Peyer's patch (tissue), 4 donors: Measurements from ENCODE around the gene TPPP. TPM values are rescaled to one million over a fixed set of nuclear protein-coding genes. Genes with fewer than 3 reads are reported as not detected.
A peak's percentile ranks its signal among the peaks of the same experiment; 100 is the strongest.

Source experiments
- DNase-seq, 3 donors: peaks; one replicate each; pipeline ENCODE4 v3.0.0-alpha.2; 2017 to 2019
- H3K27ac ChIP-seq, 4 donors: fragments of 200-600 bp; sonication (generic); one replicate each; pipeline ENCODE4 v1.5.1; 2016 to 2019
- H3K27me3 ChIP-seq, 2 donors: fragments of 200-600 bp; sonication (generic); one replicate each; pipeline ENCODE4 v1.5.1; 2019
- H3K36me3 ChIP-seq, 3 donors: fragments of 200-600 bp; sonication (generic); one replicate each; pipeline ENCODE4 v1.5.1; 2016 to 2019
- H3K4me1 ChIP-seq, 4 donors: fragments of 200-600 bp; sonication (generic); one replicate each; pipeline ENCODE4 v1.5.1; 2016 to 2019
- H3K4me3 ChIP-seq, 4 donors: fragments of 200-600 bp; sonication (generic); 1 replicate in 3 of 4; 2 replicates in 1 of 4; pipeline ENCODE4 v1.5.1; 2016 to 2019; ENCODE audit warnings: mild to moderate bottlenecking in 1 of 4
- H3K9me3 ChIP-seq, 4 donors: fragments of 200-600 bp; sonication (generic); one replicate each; pipeline ENCODE4 v1.5.1; 2016 to 2019; ENCODE audit warnings: mild to moderate bottlenecking in 1 of 4
- POLR2A ChIP-seq, 2 donors: fragments of 450-650 bp; IDR thresholded peaks; one replicate each; pipeline ENCODE4 v1.5.1; 2017; ENCODE audit warnings: antibody characterized with exemption in 2 of 2, mild to moderate bottlenecking in 2 of 2, moderate library complexity in 2 of 2
- total RNA-seq, 4 donors: library from RNA; depleted of rRNA; stranded (reverse); fragments of >200 nt; gene quantifications; one replicate each; pipeline ENCODE4 v1.1.0, GENCODE V29; 2016
- TF ChIP-seq, protein P1 (sequence below), 6 experiments: fragments of 450-650 bp in 4 of 6; fragments of 200-600 bp in 2 of 6; sonication (generic) in 1 of 6; IDR thresholded peaks; one replicate each; pipeline ENCODE4 v1.5.1; 2017 to 2019; ENCODE audit warnings: antibody characterized with exemption in 6 of 6, mild to moderate bottlenecking in 3 of 6, moderate library complexity in 1 of 6

TPPP gene
- total RNA-seq, 4 donors from 2014 or later: 7.4 to 60.5 (median 14.5) TPM

DNA sequence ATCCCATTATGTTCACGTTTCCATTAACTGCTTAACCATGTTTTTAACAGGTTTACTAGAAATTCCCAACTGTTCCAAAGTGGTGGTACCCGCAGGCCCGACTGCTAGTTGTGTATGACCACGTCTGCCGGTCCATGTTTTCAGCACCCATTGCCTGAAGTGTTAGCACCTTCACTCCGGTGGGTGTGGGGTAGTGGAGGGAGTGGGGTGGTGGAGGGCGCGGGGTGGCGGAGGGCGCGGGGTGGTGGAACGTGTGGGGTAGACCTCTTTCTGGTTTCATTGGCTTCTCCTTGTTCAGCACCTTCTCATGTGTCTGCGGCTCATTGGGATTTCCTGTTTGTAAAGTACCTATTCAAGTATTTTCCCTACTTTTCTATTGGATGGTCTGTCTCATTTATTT is 37.7 kb downstream of the TPPP start:
- Histone ChIP-seq H3K27ac (no peak overlapping the region), H3K36me3 (peaks cover 0 to 3% (median 0%) of the 10 kb centered on the region in 3 donors), H3K9me3 (no peaks in the 10 kb centered on the region), H3K27me3 (no peaks in the 10 kb centered on the region), H3K4me3 (no peak overlapping the region), H3K4me1 (no peaks in the 10 kb centered on the region)
- no peak for TF ChIP-seq POLR2A (IDR thresholded peaks at IDR 0.05)
- TF ChIP-seq, protein P1, sequence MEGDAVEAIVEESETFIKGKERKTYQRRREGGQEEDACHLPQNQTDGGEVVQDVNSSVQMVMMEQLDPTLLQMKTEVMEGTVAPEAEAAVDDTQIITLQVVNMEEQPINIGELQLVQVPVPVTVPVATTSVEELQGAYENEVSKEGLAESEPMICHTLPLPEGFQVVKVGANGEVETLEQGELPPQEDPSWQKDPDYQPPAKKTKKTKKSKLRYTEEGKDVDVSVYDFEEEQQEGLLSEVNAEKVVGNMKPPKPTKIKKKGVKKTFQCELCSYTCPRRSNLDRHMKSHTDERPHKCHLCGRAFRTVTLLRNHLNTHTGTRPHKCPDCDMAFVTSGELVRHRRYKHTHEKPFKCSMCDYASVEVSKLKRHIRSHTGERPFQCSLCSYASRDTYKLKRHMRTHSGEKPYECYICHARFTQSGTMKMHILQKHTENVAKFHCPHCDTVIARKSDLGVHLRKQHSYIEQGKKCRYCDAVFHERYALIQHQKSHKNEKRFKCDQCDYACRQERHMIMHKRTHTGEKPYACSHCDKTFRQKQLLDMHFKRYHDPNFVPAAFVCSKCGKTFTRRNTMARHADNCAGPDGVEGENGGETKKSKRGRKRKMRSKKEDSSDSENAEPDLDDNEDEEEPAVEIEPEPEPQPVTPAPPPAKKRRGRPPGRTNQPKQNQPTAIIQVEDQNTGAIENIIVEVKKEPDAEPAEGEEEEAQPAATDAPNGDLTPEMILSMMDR (IDR thresholded peaks at IDR 0.05): no peak
- DNase-seq: no peak

DNA sequence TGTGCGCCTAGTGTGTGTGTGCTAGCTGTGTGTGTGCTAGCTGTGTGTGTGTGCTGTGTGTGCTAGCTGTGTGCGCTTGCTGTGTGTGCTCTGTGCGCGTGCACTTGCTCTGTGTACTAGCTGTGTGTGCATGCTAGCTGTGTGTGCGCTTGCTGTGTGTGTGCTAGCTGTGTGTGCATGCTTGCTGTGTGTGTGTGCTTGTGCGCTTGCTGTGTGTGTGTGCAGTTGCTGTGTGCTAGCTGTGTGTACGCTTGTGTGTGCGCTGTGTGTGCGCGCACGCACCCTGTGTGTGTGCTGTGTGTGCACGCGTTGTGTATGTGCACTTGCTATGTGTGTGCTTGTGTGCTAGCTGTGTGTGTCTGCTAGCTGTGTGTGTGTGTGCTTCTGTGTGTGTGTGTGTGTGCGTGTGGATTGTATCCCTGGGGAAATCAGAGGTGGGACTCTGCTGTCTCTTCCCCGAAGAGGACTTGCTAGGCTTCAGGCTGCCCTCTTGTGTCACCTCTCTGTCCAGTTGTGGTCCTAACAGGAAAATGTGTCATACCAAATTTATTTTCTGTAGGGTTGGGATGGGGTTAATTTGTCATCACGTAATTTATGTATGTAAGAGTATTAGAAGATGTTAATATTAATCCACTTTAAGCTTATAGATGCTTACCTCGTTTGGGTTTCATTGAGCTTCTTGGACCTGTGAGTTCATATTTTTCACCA is 38.9 kb downstream of the TPPP start:
- no peak overlapping the region for H3K4me3 ChIP-seq
- H3K36me3 ChIP-seq: peaks cover 0 to 3% (median 0%) of the 10 kb centered on the region in 3 donors
- H3K4me1 ChIP-seq: no peaks in the 10 kb centered on the region
- H3K27ac ChIP-seq: no peak overlapping the region
- no peak for TF ChIP-seq POLR2A (IDR thresholded peaks at IDR 0.05)
- no peaks in the 10 kb centered on the region for H3K27me3 ChIP-seq
- no peak for DNase-seq
- no peaks in the 10 kb centered on the region for H3K9me3 ChIP-seq

DNA sequence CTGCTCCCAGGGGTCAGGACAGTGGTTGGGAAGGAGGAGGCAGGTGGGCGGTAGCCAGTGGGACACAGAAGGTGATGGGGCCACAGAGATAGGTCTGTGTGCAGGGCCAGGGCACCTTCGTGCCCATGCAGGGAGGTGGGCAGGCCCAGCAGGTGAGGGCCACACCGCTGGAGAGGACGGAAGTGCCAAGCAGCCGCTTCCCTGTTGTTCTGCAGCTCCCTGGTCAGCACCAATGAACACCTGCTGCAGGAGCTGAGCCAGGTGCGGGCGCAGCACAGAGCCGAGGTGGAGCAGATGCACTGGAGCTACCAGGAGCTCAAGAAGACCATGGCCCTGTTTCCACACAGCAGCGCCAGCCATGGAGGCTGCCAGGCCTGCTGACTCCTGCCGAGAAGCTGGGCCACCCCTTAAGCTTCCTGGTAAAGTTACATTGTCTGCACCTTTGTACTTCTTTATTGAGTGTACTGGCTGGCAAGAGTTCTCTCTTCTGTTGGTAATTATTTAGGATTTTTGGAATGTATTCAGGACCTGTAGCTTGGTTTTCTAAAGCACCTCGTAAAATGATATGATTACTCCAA is 40.3 kb downstream of the TPPP start:
- no peak for DNase-seq

DNA sequence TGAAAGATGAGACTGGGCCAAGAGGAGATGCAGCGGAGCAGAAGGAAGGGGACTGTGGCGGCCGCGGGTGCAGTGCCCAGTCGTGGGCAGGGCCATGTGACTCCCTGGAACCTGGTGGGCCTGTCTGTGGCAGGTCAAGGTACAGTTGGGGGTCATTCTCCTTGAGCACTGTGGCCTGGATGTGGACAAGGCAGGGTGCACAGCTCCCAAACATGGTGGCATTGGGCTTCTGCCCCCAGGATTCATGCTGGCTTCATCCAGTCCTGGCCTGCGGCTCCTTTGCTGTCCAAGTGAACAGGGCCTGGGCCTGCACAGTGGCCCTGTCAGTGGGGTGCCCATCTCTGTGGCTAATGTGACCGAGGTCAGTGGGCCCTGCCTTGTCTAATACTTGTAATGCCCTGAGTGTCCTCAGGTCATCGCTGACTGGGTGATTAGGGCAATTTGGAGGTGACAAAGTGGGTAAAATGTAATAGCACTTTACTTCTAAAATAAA is 41.1 kb downstream of the TPPP start:
- H3K9me3 ChIP-seq: no peaks in the 10 kb centered on the region
- H3K4me1 ChIP-seq: no peaks in the 10 kb centered on the region
- H3K27ac ChIP-seq: no peak overlapping the region
- H3K27me3 ChIP-seq: no peaks in the 10 kb centered on the region
- DNase-seq: peak in 1 of 3 donors; percentile 10
- no peak overlapping the region for H3K4me3 ChIP-seq
- peaks cover 0 to 6% (median 0%) of the 10 kb centered on the region in 3 donors for H3K36me3 ChIP-seq
- TF ChIP-seq, protein P1 (IDR thresholded peaks at IDR 0.05): no peak
- TF ChIP-seq POLR2A (IDR thresholded peaks at IDR 0.05): no peak

More for the DNA sequence above, 40.3 kb downstream of the TPPP start:
- no peaks in the 10 kb centered on the region for H3K27me3 ChIP-seq
- no peaks in the 10 kb centered on the region for H3K9me3 ChIP-seq
- TF ChIP-seq, protein P1 (IDR thresholded peaks at IDR 0.05): no peak
- no peak for TF ChIP-seq POLR2A (IDR thresholded peaks at IDR 0.05)
- no peak overlapping the region for H3K4me3 ChIP-seq
- no peak overlapping the region for H3K27ac ChIP-seq
- no peaks in the 10 kb centered on the region for H3K4me1 ChIP-seq
- H3K36me3 ChIP-seq: peaks cover 0 to under 1% (median 0%) of the 10 kb centered on the region in 3 donors

DNA sequence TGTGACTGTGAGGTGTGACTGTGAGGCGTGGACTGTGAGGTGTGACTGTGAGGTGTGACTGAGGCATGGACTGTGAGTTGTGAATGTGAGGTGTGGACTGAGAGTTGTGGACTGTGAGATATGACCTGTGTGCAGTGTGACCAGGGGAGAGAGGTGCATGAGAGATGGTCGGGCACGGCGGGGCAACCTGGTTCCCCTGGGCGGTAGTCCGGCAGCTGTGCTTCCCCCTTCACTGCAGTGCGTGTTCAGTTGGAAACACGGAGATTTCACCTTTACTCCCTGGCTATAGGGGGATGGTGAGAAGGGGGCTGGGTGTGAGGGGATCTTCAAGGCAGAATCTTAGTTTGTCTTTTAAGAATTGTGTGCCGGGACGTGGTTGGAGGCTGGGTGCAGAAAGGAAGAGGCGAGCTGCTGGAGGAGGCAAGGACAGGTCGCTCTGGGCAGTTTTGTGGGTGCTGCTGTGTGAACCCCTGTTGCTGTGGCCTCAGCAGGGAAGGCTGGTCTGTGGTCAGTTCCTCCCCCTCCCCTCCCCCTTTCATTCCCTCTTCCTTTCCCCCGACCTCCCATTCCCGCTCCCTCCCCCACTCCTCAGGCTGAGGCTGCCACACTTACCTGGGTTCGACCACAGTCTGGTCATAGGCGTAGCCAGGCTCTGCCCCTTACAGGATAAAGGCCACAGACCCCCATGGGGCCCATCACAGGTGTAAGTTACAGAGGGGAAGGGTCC is 41.7 kb downstream of the TPPP start:
- peak in 1 of 3 donors; percentile 12 for DNase-seq
- no peak overlapping the region for H3K4me3 ChIP-seq
- no peaks in the 10 kb centered on the region for H3K27me3 ChIP-seq
- no peaks in the 10 kb centered on the region for H3K4me1 ChIP-seq
- no peak overlapping the region for H3K27ac ChIP-seq
- no peak for TF ChIP-seq POLR2A (IDR thresholded peaks at IDR 0.05)
- TF ChIP-seq, protein P1 (IDR thresholded peaks at IDR 0.05): no peak
- peaks cover 0 to 6% (median 0%) of the 10 kb centered on the region in 3 donors for H3K36me3 ChIP-seq
- no peaks in the 10 kb centered on the region for H3K9me3 ChIP-seq
